HG02798 (cell line): ENCODE measurements around the gene ZSCAN31.
"Not testable (repeated sequence)": the region's sequence is repeated elsewhere in the genome, so short reads cannot be mapped to it uniquely, and the experiment has no call there.

ENCODE experiments used
- ATAC-seq: cut with Tn5 transposase; IDR thresholded peaks from one replicate; pipeline ENCODE4 v1.9.1; 2021; ENCODE audit warnings: mild to moderate bottlenecking; ENCODE audit not compliant: unreplicated experiment, poor library complexity

ZSCAN31 gene

GRCh38 chr6:28326371-28326948 lies 9.5 kb downstream of the ZSCAN31 start:
- no peak for ATAC-seq

GRCh38 chr6:28323813-28324424 lies 12.0 kb downstream of the ZSCAN31 start:
- ATAC-seq, result no peak

GRCh38 chr6:28322661-28323060 lies 13.3 kb downstream of the ZSCAN31 start:
- ATAC-seq, result no peak

- not testable (repeated sequence) for ATAC-seq
Measured at GRCh38 chr6:28317866-28318265, 18.1 kb downstream of the ZSCAN31 start.

- ATAC-seq, result no peak
Measured at GRCh38 chr6:28315628-28316027, 20.3 kb downstream of the ZSCAN31 start.

GRCh38 chr6:28312939-28313338 lies 23.0 kb downstream of the ZSCAN31 start:
- ATAC-seq, result no peak

- no peak for ATAC-seq
Measured at GRCh38 chr6:28311139-28311823, 24.7 kb downstream of the ZSCAN31 start.

GRCh38 chr6:28306363-28306762 lies 29.6 kb downstream of the ZSCAN31 start:
- not testable (repeated sequence) for ATAC-seq

GRCh38 chr6:28303570-28303969 lies 32.4 kb downstream of the ZSCAN31 start:
- peak; percentile 92 for ATAC-seq

- no peak for ATAC-seq
Measured at GRCh38 chr6:28296520-28297060, 39.4 kb downstream of the ZSCAN31 start.

- no peak for ATAC-seq
Measured at GRCh38 chr6:28295326-28295725, 40.6 kb downstream of the ZSCAN31 start.

GRCh38 chr6:28291573-28291972 lies 44.4 kb downstream of the ZSCAN31 start:
- ATAC-seq, result no peak

GRCh38 chr6:28282926-28283325 lies 53.0 kb downstream of the ZSCAN31 start:
- ATAC-seq, result no peak

GRCh38 chr6:28281288-28282064 lies 54.5 kb downstream of the ZSCAN31 start, which contains the start of gene PGBD1:
TSS of gene PGBD1 (plus strand) at chr6:28281572. CDS start at chr6:28283814, 2,242 bp downstream.
- ATAC-seq, result peak; percentile 95

- no peak for ATAC-seq
Measured at GRCh38 chr6:28280595-28281287, 55.2 kb downstream of the ZSCAN31 start.

GRCh38 chr6:28277746-28278145 lies 58.2 kb downstream of the ZSCAN31 start:
- ATAC-seq, result no peak

- ATAC-seq, result no peak
Measured at GRCh38 chr6:28274888-28275287, 61.1 kb downstream of the ZSCAN31 start.
